Testis (tissue), 3 donors: ENCODE results near the gene CACNA2D3. TPM values are rescaled to one million over a fixed set of nuclear protein-coding genes. Genes with fewer than 3 reads are reported as not detected.

ENCODE experiments used
- DNase-seq: peaks from one replicate; pipeline ENCODE4 v3.0.0-alpha.2; 2019
- H3K27ac ChIP-seq, 2 donors: fragments of 200-600 bp; sonication (generic); one replicate each; pipeline ENCODE4 v1.5.1; 2019
- H3K27me3 ChIP-seq: fragments of 200-600 bp; sonication (generic); one replicate; pipeline ENCODE4 v1.5.1; 2019
- H3K36me3 ChIP-seq: fragments of 200-600 bp; sonication (generic); one replicate; pipeline ENCODE4 v1.5.1; 2017; ENCODE audit warnings: low read depth; ENCODE audit errors: missing control alignments
- H3K4me1 ChIP-seq: fragments of 200-600 bp; sonication (generic); one replicate; pipeline ENCODE4 v1.5.1; 2019
- H3K4me3 ChIP-seq, 2 donors: fragments of 200-600 bp; sonication (generic); one replicate each; pipeline ENCODE4 v1.5.1; 2017 to 2019
- H3K9me3 ChIP-seq: fragments of 200-600 bp; sonication (generic); one replicate; pipeline ENCODE4 v1.5.1; 2017
- POLR2A ChIP-seq: fragments of 450-650 bp; IDR thresholded peaks from one replicate; pipeline ENCODE4 v1.6.1; 2017; ENCODE audit warnings: antibody characterized with exemption, mild to moderate bottlenecking, moderate library complexity
- WGBS, 2 donors: methylation state at CpG; one replicate each; pipeline ENCODE4 v1.1.5; 2018; 5-methylcytosine and 5-hydroxymethylcytosine counted together
- intact Hi-C: fragments of 100-400 bp; cut with DNase I; formaldehyde crosslinking; loops from one replicate; pipeline ENCODE4 v1.15.1; 2023; ENCODE audit warnings: low total_unique reads
- polyA plus RNA-seq: library from polyadenylated mRNA; stranded (reverse); fragments of 350-450 nt; fragmentation: Illumina TruSeq; extraction: RNeasy Lipid Tissue Mini Kit (QIAGEN cat#74804); gene quantifications from one replicate; pipeline ENCODE4 v1.2.3, GENCODE V29; 2014; ENCODE audit warnings: low read depth, low replicate concordance; ENCODE audit not compliant: insufficient read depth
- total RNA-seq, 2 donors: library from RNA; depleted of rRNA; stranded (reverse); fragments of >200 nt; gene quantifications; one replicate each; pipeline ENCODE4 v1.2.3, GENCODE V29; 2016
- TF ChIP-seq, protein P1 (sequence below), 3 experiments: fragments of 450-650 bp in 2 of 3; fragments of 200-600 bp in 1 of 3; sonication (generic) in 1 of 3; IDR thresholded peaks; one replicate each; pipeline ENCODE4 v1.5.1; 2016 to 2019; ENCODE audit warnings: antibody characterized with exemption in 3 of 3, mild to moderate bottlenecking in 2 of 3, moderate library complexity in 1 of 3

The CACNA2D3 gene
- total and polyA plus RNA-seq, 3 donors from 2014 or later, result 10.1 to 16.5 (median 11.2) TPM

DNA sequence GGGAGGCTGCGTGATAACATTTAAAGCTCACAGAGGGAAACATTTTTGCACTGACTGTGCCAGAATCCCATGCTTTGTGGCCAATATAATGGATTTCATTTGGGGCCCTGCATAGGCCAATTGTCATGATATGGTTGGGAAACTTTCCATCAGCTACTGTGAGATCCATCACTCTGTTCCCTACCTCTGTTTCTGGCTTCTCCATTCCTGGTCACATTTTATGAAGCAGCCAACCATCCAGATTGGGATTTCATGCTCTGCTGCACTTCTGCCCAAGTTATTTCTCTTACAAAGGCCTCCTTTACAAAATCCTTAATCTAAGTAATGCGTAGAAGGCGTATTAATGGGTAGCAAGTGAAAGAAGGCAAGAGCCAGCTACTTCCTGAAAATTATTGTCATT lies 584.4 kb downstream of the CACNA2D3 start:
- intact Hi-C loops, result no loop called here
- H3K4me1 ChIP-seq, result no peaks in the 10 kb centered on the region
- no peak overlapping the region for H3K27ac ChIP-seq
- no peak overlapping the region for H3K4me3 ChIP-seq
- H3K27me3 ChIP-seq, result no peaks in the 10 kb centered on the region
- no peak for DNase-seq
- H3K36me3 ChIP-seq, result no peaks in the 10 kb centered on the region
- H3K9me3 ChIP-seq, result no peaks in the 10 kb centered on the region
- TF ChIP-seq, protein P1, sequence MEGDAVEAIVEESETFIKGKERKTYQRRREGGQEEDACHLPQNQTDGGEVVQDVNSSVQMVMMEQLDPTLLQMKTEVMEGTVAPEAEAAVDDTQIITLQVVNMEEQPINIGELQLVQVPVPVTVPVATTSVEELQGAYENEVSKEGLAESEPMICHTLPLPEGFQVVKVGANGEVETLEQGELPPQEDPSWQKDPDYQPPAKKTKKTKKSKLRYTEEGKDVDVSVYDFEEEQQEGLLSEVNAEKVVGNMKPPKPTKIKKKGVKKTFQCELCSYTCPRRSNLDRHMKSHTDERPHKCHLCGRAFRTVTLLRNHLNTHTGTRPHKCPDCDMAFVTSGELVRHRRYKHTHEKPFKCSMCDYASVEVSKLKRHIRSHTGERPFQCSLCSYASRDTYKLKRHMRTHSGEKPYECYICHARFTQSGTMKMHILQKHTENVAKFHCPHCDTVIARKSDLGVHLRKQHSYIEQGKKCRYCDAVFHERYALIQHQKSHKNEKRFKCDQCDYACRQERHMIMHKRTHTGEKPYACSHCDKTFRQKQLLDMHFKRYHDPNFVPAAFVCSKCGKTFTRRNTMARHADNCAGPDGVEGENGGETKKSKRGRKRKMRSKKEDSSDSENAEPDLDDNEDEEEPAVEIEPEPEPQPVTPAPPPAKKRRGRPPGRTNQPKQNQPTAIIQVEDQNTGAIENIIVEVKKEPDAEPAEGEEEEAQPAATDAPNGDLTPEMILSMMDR (IDR thresholded peaks at IDR 0.05), result no peak
- TF ChIP-seq POLR2A, result no peak
- WGBS, 2 donors, result 90 to 100% methylated on average over 3 of the region's 3 CpGs

DNA sequence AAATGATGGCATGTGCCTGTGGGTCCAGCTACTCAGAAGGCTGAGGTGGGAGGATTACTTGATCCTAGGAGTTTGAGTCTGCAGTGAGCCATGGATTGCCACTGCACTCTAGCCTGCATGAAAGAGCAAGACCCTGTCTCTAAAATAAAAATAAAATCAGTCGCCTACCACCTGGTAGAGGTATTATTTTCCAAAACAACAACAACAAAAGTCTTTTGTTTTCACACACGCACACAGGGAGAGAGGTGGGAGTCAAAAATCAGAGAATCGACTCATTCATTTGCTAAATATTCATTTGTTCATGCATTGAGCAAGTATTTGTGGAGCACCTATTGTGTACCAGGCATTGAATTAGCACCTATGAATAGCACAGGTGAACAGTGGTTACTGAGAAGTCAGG lies 587.4 kb downstream of the CACNA2D3 start:
- no peak for TF ChIP-seq POLR2A
- TF ChIP-seq, protein P1 (IDR thresholded peaks at IDR 0.05), result no peak
- H3K27me3 ChIP-seq, result no peaks in the 10 kb centered on the region
- WGBS, 2 donors, result 89 to 90% methylated on average over 3 of the region's 3 CpGs
- no peak overlapping the region for H3K27ac ChIP-seq
- no peak overlapping the region for H3K4me3 ChIP-seq
- peaks cover 2% of the 10 kb centered on the region for H3K4me1 ChIP-seq
- DNase-seq, result no peak
- intact Hi-C loops, result no loop called here
- H3K9me3 ChIP-seq, result no peaks in the 10 kb centered on the region
- H3K36me3 ChIP-seq, result no peaks in the 10 kb centered on the region

DNA sequence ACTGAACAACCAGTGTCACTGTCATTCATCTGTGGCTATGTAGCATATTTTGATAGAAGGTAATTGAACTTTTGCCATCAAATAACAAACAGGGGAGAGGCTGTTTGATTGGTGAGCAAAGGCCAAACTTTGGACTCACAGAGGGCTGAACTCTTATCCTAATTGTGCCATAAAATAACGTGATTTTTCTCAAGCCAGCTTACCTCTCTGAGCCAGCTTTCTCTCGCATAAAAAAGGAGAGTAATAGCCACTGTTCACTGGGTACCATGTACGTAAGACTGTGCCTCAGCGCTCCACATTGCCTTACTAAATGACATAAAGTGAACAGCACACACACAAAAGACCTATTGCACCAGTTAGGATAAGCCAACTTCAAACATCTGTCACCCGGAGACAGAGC lies 588.6 kb downstream of the CACNA2D3 start:
- H3K9me3 ChIP-seq, result no peaks in the 10 kb centered on the region
- TF ChIP-seq POLR2A, result no peak
- TF ChIP-seq, protein P1 (IDR thresholded peaks at IDR 0.05), result no peak

DNA sequence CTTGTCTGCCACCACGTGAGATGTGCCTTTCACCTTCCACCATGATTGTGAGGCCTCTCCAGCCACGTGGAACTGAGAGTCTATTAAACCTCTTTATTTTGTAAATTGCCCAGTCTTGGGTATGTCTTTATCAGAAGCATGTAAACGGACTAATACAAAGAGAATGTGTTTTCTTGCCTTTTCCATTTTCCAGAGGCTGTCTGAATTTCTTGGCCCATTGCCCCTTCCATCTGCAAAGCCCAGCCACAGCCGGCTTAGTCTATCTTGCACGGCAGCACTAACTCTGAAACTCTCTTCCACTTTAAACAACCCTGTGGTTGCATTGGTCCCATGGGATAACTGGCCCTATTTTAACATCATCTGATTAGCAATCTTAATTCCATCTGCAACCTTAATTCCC lies 590.2 kb downstream of the CACNA2D3 start:
- no peaks in the 10 kb centered on the region for H3K27me3 ChIP-seq
- H3K4me1 ChIP-seq, result peaks cover 2% of the 10 kb centered on the region
- no peak for DNase-seq
- no peaks in the 10 kb centered on the region for H3K9me3 ChIP-seq
- no peaks in the 10 kb centered on the region for H3K36me3 ChIP-seq
- intact Hi-C loops, result no loop called here
- H3K4me3 ChIP-seq, result no peak overlapping the region
- 57 to 68% methylated on average over 5 of the region's 5 CpGs for WGBS, 2 donors
- no peak for TF ChIP-seq POLR2A
- TF ChIP-seq, protein P1 (IDR thresholded peaks at IDR 0.05), result no peak
- no peak overlapping the region for H3K27ac ChIP-seq

More for the DNA sequence above, 588.6 kb downstream of the CACNA2D3 start:
- 84 to 89% methylated on average over 5 of the region's 5 CpGs for WGBS, 2 donors
- intact Hi-C loops, result no loop called here
- DNase-seq, result no peak
- no peak overlapping the region for H3K27ac ChIP-seq
- H3K4me3 ChIP-seq, result no peak overlapping the region
- no peaks in the 10 kb centered on the region for H3K27me3 ChIP-seq
- H3K36me3 ChIP-seq, result no peaks in the 10 kb centered on the region
- peaks cover 2% of the 10 kb centered on the region for H3K4me1 ChIP-seq

DNA sequence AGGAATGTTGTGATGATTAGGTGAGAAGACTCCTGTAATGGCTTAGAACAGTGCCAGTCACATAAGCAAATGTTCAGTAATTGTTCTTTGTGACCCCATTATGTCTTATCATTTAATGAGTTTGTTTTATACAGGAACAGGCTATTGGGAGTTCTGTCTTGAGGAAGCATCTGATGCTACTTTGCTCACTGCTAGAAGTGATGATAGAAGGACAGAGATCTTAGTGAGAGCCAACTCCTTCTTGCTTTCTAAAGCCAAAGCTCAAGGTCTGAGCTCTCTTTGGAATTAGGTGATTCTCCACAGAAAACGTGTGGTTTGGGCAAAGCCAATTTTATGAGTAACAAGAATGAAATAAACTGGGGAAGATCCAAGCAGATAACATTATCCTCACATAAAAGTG lies 590.7 kb downstream of the CACNA2D3 start:
- WGBS, 2 donors, result 23 to 43% methylated on average over 1 of the region's 1 CpG

More for the DNA sequence above, 590.7 kb downstream of the CACNA2D3 start:
- intact Hi-C loops, result no loop called here
- Histone ChIP-seq H3K27me3 (no peaks in the 10 kb centered on the region), H3K9me3 (no peaks in the 10 kb centered on the region), H3K4me3 (no peak overlapping the region), H3K36me3 (no peaks in the 10 kb centered on the region), H3K4me1 (peaks cover 2% of the 10 kb centered on the region), H3K27ac (no peak overlapping the region)
- no peak for DNase-seq
- TF ChIP-seq, protein P1 (IDR thresholded peaks at IDR 0.05), result no peak
- no peak for TF ChIP-seq POLR2A
